Neutrophil (primary cell): ENCODE data around the gene NFIA.

Source experiments
- H3K27ac ChIP-seq: fragments of 200-600 bp; sonication (generic); 2 replicates; pipeline ENCODE4 v1.5.1; 2016; ENCODE audit warnings: mild to moderate bottlenecking, moderate library complexity
- H3K27me3 ChIP-seq: fragments of 200-600 bp; sonication (generic); 2 replicates; pipeline ENCODE4 v1.6.0; 2016; ENCODE audit warnings: mild to moderate bottlenecking
- H3K36me3 ChIP-seq: fragments of 200-600 bp; sonication (generic); 2 replicates; pipeline ENCODE4 v1.5.1; 2017
- H3K4me1 ChIP-seq, 2 experiments: fragments of 200-600 bp in 1 of 2; sonication (generic) in 1 of 2; 1 replicate in 1 of 2; 2 replicates in 1 of 2; pipeline versions ENCODE4 v1.5.1 to v1.6.1; 2013 to 2016; ENCODE audit warnings: low read depth in 1 of 2, low read length in 1 of 2, mild to moderate bottlenecking in 1 of 2, moderate library complexity in 1 of 2; ENCODE audit not compliant: control insufficient read depth in 1 of 2, insufficient read depth in 1 of 2
- H3K4me3 ChIP-seq, 2 experiments: fragments of 200-600 bp in 1 of 2; sonication (generic) in 1 of 2; 1 replicate in 1 of 2; 2 replicates in 1 of 2; pipeline ENCODE4 v1.5.1; 2013 to 2016; ENCODE audit warnings: low read depth in 1 of 2, low read length in 1 of 2, mild to moderate bottlenecking in 1 of 2, moderate library complexity in 1 of 2
- H3K9me3 ChIP-seq: fragments of 200-600 bp; sonication (generic); 2 replicates; pipeline ENCODE4 v1.5.1; 2016
- TF ChIP-seq, protein P1 (sequence below): fragments of 200-600 bp; sonication (generic); IDR thresholded peaks from 2 replicates; pipeline ENCODE4 v1.5.1; 2016; ENCODE audit warnings: antibody characterized with exemption

NFIA gene

DNA sequence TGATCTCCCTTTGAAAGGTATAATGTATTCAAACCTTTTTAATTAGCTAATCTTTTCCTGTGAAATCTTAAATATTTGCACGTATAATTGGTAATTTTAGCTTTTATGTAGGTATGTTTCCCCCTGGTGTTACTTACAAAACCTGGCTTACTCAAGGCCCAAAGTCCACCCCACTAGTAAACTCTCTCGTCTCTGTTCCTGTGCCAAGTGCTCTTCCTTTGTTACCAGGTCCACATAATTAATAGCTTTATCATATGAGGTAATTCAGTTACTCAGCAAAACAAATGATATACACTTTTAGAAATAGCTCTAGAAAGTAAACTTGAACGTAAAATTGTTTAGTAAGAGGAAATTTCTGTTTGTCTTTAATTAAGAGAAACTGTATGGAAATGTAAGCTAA, 36.7 kb downstream of the NFIA start:
- Histone ChIP-seq H3K27me3 (no peaks in the 10 kb centered on the region), H3K4me1 (peaks cover 0 to 9% of the 10 kb centered on the region in 2 experiments), H3K4me3 (no peak overlapping the region), H3K36me3 (no peaks in the 10 kb centered on the region), H3K9me3 (no peaks in the 10 kb centered on the region), H3K27ac (no peak overlapping the region)
- TF ChIP-seq, protein P1, sequence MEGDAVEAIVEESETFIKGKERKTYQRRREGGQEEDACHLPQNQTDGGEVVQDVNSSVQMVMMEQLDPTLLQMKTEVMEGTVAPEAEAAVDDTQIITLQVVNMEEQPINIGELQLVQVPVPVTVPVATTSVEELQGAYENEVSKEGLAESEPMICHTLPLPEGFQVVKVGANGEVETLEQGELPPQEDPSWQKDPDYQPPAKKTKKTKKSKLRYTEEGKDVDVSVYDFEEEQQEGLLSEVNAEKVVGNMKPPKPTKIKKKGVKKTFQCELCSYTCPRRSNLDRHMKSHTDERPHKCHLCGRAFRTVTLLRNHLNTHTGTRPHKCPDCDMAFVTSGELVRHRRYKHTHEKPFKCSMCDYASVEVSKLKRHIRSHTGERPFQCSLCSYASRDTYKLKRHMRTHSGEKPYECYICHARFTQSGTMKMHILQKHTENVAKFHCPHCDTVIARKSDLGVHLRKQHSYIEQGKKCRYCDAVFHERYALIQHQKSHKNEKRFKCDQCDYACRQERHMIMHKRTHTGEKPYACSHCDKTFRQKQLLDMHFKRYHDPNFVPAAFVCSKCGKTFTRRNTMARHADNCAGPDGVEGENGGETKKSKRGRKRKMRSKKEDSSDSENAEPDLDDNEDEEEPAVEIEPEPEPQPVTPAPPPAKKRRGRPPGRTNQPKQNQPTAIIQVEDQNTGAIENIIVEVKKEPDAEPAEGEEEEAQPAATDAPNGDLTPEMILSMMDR, result no peak

DNA sequence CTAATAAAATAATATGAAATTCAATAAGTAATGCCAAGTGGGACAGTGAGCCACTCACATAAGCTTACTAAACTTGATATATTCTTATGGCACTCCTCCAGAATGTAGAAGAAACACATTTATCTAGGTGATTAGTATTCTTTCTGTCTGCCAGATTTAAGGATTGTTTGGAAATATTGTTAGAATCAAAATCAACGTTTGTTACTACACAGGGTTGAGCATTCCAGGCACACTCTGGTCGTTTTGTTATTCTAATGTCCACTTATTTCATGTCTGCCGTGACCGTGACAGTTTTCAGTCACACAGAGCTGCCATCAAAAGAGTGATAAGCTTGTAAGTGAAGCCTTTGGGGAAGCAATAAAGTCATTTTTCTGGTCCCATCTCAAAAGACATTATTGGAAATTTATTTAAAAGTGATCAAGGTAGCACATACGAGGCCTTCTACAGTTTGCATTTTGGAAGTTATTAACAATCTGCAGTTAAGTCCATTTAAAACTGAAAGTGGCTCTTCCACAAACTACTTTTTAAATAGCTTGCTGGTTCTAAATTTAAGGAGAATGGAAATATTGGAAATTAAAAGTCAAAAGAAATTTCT, 38.0 kb downstream of the NFIA start:
- H3K4me1 ChIP-seq, result peaks cover 0 to 9% of the 10 kb centered on the region in 2 experiments
- H3K9me3 ChIP-seq, result no peaks in the 10 kb centered on the region
- H3K27me3 ChIP-seq, result no peaks in the 10 kb centered on the region
- H3K36me3 ChIP-seq, result no peaks in the 10 kb centered on the region
- no peak overlapping the region for H3K27ac ChIP-seq
- H3K4me3 ChIP-seq, result no peak overlapping the region
- TF ChIP-seq, protein P1, result no peak

DNA sequence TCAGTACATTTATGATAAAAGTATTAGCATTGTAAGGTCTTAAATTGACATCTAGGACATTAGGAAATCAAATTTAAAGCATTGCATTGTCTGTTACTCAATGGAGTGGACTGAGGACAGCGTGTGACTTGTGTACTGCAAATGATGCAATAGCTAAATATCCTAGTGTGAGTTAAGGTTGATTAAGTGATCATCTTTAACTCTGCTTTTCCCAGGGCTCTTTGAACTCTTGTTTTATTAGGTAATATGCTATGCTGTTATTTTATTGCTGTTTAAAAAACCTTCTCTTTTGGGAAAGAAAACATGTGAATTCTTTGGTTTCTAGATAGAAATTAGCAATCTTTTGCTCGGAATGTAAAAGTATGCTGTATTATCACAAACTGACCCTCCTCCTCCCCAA, 38.6 kb downstream of the NFIA start:
- no peak overlapping the region for H3K27ac ChIP-seq
- TF ChIP-seq, protein P1, result no peak
- no peaks in the 10 kb centered on the region for H3K27me3 ChIP-seq
- H3K36me3 ChIP-seq, result no peaks in the 10 kb centered on the region
- H3K9me3 ChIP-seq, result no peaks in the 10 kb centered on the region
- H3K4me3 ChIP-seq, result no peak overlapping the region
- H3K4me1 ChIP-seq, result peaks cover 0 to 9% of the 10 kb centered on the region in 2 experiments

DNA sequence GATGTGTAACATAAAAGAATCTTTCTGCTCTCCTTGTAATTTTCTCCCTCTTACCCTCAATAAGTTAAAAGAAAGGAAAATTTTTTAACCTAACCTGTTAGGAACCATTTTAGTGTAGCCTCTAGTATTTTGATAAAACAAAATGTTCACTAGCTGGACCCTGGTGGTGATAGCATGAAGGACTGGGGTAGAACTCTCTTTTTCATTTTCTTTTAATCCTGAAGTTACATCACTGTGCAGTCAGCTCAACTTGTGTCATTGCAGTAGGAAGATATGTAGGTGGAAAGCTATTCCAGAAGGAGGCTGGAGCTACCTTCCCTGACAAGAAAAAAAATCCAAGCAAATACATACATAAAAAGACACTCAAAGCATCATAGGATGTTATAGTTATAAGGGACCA, 39.3 kb downstream of the NFIA start:
- Histone ChIP-seq H3K9me3 (no peaks in the 10 kb centered on the region), H3K4me1 (peaks cover 0 to 9% of the 10 kb centered on the region in 2 experiments), H3K27ac (no peak overlapping the region), H3K27me3 (no peaks in the 10 kb centered on the region), H3K4me3 (no peak overlapping the region), H3K36me3 (no peaks in the 10 kb centered on the region)
- TF ChIP-seq, protein P1, result no peak

DNA sequence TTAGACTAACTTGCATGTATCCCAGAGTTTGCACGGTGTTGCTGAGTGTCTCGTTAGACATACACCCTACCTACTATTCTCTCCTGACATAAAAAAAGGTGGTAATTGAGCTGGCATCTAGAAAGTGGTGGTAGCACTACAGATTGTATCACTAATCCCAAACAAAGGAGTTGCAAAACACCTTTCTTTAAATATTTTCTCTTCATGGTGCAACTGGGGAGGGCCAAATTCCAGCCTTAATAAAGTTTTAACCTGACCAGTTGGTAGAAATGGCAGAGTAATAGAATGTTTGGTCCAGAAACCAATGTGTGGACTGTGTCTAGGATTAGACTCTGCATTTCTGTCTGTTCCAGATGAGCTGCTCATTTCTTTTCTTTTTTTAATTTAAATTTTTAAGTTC, 40.0 kb downstream of the NFIA start:
- H3K27ac ChIP-seq, result no peak overlapping the region
- H3K9me3 ChIP-seq, result no peaks in the 10 kb centered on the region
- TF ChIP-seq, protein P1, result no peak
- H3K27me3 ChIP-seq, result no peaks in the 10 kb centered on the region
- no peak overlapping the region for H3K4me3 ChIP-seq
- no peaks in the 10 kb centered on the region for H3K36me3 ChIP-seq
- H3K4me1 ChIP-seq, result peaks cover 0 to 9% of the 10 kb centered on the region in 2 experiments
